22Rv1 (cell line): ENCODE measurements around the gene KCNK13.

Experiments used
- ZFX ChIP-seq: fragments of 450-650 bp; IDR thresholded peaks from 2 replicates; pipeline ENCODE4 v1.6.1; 2017; ENCODE audit warnings: antibody characterized with exemption, borderline replicate concordance
- TF ChIP-seq, protein P1 (sequence below): fragments of 450-650 bp; IDR thresholded peaks from 2 replicates; pipeline ENCODE4 v1.5.1; 2017; ENCODE audit warnings: mild to moderate bottlenecking

DNA sequence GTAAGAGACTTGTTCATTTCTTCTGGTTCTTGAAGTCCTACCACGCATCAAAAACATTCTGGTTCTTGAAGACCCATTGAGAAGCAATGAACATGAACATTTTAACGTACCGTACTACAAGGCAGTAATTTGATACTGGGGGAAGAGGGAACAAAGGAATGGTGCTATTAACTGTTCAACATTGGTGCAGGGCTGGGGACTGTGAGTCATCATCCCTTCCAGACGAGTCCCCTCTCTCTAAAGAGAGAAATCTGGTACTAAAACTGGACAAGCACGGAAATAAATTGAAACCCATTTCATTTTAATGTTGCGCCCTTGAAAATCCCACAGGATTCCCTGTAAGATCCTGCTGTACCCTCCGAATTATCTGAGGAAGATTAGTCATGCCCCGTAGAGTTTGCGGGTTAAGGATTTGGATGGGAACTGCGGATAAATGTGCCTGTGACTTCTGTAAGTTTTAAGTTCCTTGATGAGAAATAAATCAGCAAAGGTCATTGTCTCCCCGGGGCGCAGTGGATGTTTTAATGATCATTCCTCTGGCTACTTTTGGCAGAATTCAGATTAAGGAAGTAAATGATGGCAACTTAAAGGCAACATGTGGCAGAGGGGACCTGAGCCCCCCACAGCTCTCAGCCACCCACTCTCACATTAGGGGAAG, 78.6 kb downstream of the KCNK13 start:
- TF ChIP-seq, protein P1, sequence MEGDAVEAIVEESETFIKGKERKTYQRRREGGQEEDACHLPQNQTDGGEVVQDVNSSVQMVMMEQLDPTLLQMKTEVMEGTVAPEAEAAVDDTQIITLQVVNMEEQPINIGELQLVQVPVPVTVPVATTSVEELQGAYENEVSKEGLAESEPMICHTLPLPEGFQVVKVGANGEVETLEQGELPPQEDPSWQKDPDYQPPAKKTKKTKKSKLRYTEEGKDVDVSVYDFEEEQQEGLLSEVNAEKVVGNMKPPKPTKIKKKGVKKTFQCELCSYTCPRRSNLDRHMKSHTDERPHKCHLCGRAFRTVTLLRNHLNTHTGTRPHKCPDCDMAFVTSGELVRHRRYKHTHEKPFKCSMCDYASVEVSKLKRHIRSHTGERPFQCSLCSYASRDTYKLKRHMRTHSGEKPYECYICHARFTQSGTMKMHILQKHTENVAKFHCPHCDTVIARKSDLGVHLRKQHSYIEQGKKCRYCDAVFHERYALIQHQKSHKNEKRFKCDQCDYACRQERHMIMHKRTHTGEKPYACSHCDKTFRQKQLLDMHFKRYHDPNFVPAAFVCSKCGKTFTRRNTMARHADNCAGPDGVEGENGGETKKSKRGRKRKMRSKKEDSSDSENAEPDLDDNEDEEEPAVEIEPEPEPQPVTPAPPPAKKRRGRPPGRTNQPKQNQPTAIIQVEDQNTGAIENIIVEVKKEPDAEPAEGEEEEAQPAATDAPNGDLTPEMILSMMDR, result no peak
- TF ChIP-seq ZFX, result no peak
